GM04504 (cell line): ENCODE results near the gene SUPT5H.
"Not testable (repeated sequence)": the region's sequence is repeated elsewhere in the genome, so short reads cannot be mapped to it uniquely, and the experiment has no call there.

Experiments
- DNase-seq: peaks from one replicate; pipeline ENCODE4 v3.0.0-alpha.2; 2012; ENCODE audit warnings: low read depth

SUPT5H gene

GRCh38 chr19:39425744-39426143, 19.6 kb upstream of the SUPT5H start:
- DNase-seq: no peak

DNA sequence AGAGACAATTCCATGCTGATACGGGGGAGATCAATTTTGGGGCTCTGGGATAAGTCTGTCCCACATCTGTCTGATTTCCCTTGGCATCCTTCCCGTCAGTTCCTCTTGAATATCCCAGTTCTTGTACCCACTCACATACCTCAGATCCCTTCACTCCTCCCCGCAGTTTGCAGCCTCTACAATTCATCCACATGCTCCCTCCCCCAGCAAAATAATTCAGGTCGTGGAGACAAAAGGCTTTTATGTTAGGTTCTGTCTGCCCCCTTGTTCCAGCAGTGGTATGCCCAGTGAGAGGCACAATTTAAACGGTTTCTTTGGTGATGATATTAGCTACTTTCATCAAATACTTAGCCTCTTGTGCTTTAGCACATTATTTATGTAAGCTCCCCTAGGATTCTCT, 19.2 kb upstream of the SUPT5H start:
- DNase-seq: no peak

GRCh38 chr19:39427707-39428106, 17.7 kb upstream of the SUPT5H start:
- no peak for DNase-seq

DNA sequence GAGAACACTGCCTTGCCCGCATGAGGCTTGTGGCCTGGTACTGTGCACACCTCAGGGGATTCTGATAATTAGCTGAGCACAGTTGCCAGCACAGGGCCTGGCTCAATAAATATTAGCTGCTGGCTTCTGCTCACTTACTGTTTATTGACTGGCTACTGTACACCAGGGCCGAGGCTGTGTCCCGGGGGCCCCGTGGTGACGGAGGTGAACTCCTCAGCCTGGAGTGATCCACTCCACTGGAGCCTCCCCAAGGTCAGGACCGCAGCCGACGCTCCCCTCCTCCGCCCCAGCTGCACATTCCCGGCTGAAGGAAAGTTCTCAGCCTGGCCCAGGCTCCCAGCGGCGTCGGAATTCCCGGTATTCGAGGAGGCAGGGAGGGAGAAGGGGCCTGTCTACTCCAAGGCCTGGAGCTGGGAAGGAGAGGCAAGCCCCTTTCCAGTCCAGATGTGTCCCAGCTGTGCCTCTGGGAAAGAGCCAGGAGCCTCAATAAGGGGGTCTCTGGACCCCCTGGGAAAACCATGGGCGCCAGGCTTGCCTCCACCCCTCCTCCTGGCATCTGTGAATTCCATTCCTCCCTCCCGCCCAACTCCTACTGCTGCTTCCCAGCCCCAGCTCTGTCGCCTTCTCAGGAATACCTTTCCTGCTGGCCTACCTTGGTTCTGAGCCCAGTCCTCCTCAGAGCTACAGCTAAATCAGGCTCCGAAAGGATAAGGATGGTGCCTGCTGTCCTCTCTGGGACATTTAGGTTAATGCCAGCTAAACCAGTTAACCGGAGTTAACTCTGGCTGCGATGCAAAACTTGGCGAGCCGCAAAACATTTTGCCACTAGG, 16.9 kb upstream of the SUPT5H start:
- peak; percentile 78 for DNase-seq

DNA sequence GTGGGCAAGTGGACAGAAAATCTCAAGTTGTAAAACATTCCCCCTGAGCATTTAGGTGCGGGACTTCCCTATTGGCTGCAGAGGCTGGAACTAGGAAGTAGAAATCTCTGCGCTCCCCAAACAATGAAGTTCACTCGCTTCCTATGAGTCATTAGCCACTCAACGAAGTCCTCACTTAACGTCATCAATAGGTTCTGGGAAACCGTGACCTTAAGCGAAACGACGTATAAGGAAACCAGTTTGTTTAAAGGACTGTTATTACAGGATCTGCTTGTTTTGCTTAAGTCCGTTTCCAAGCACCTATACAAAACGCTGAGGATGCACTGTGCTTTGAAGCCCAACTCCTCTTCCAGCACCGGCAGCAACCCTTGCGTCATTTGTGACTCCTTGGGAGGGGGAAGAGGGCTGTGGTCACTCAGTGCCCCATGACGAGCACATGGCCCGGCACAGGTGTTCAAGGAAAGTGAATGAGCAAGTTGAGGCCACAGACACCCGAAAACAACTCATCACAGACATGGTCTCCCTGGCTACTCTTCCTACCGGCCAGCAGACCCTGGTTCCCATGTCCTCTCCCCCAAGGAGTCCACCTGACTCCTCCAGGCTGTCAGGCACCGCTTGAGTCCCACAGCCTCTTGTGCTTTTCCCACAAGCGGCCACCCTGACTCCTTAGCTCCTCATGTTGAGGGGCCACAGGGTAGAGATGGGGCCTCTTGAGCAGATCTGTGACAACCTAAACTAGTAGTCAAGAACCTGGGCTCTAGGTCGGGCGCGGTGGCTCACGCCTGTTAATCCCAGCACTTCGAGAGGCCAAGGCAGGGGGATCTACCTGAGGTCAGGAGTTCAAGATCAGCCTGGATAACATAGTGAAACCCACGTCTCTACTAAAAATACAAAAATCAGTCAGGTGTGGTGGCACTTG, 14.4 kb upstream of the SUPT5H start:
- DNase-seq: no peak

DNA sequence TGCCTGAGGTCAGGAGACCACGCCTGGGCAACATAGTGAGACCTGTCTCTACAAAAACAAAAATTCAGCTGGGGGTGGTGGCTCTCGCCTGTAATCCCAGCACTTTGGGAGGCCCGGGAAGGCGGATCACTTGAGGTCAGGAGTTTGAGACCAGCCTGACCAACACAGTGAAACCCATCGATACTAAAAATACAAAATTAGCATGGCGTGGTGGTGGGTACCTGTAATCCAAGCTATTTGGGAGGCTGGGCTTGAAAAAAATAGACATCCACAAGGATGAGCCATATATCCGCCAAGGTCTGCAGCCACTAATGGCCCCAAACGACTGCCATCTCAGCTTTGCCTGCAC, 12.7 kb upstream of the SUPT5H start:
- DNase-seq: no peak

GRCh38 chr19:39433480-39434079, 11.8 kb upstream of the SUPT5H start:
- no peak for DNase-seq

DNA sequence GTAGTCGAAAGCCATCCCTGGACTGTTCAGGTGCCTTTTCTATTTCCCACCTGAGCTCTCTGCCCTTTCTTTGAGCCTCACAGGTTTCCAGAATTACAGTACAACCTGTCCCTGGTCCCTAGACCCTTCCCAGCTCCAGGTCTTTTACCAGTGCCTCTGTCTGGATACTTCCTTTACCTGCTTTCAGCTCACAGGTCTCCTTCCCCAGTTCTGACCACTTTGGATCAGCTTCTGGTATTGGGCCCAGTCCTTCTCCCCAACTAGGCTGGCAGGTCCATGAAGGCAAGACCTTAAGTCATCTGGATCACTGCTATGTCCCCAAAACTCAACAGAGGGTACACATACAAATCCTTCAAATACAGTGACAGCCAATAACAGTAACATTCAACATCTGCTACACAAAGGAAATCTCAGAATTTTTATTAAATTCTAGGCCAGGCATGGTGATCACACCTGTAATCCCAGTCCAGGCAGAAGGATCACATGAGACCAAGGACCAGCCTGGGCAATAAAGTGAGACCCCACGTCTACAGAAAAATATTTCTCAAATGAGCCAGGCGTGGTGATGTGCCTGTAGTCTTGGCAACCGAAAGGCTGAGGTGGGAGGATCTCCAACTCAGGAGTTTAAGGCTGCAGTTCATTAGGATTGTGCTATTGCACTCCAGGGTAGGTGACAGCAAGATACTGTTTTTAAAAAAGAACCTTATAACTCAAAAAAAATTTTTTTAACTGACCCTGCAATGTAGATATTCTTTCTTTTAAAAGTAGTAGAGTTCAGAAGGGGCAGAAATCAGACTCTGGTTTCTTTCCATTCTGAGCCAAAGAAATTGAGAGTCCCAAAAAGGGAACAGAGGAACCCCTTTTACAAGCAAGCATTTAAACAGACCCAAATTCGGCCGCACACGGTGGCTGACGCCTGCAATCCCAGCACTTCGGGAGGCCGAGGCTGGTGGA, 11.0 kb upstream of the SUPT5H start:
- DNase-seq: no peak

GRCh38 chr19:39435499-39436349, 9.7 kb upstream of the SUPT5H start, which contains the start of gene RPS16:
Gene RPS16 (minus strand): TSS chr19:39435949. CDS start chr19:39435895, 54 bp downstream.
- peak; percentile 92 for DNase-seq

DNA sequence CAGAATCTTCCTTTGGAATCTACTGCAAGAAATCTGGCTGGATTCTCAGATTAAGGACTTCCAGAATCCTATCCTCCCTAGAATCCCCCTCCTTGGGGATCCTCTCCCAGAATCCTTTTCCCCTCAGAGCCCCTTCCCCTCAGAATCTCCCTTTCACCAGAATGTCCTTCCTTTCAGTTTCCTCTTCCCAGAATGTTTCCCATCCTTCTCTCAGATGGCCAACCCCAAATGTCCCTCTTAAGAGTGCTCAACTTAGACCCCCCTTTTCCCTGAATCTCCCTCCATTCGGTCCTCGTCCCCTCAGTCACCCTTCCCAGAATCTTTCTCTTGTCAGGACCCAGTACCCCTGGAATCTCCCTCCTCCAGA, 9.0 kb upstream of the SUPT5H start:
- no peak for DNase-seq

DNA sequence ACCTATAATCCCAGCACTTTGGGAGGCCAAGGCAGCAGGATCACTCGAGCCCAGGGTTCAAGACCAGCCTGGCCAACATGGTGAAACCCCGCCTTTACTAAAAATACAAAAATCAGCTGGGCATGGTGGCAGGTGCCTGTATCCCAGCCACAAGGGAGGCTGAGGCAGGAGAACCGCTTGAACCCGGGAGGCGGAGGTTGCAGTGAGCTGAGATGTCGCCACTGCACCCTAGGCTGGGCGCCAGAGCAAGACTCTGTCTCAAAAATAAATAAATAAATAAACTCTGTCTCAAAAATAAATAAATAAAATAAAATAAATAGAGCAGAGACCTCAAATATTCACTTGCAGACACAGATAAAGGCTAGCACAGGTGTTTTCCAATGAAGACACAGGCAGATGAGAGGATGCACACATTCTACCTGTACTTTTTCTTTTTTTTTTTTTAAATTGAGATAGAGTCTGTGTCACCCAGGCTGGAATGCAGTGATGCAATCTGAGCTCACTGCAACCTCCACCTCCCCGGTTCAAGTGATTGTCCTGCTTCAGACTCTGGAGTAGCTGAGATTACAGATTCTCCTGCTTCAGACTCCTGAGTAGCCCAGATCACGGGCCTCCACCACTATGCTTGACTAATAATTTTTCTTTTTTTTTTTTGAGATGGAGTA, 7.0 kb upstream of the SUPT5H start:
- no peak for DNase-seq

DNA sequence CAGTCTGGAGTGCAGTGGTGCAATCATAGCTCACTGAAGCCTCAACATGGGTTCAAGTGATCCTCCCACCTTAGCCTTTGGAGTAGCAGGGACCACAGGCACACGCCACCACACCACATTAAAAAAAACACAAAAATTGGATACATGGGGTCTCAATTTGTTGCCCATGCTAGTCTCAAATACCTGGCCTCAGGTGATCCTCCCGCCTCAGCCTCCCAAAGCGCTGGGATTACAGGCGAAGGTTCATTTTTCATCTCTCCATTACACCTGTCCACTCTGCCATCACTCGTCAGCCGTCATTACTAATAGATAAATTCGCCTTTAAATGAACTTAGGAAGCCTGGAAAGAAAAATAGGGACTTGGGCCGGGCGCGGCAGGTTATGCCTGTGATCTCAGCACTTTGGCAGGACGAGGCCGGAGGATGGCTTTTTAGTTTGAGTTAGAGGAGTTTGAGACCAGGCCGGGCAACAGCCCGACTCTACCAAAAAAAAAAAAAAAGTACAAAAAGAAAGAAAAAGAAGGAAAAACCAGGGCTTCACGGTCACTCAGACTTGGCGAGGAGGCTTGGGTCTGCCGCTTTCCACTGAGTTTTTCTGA, 685 bp upstream of the SUPT5H start:
- DNase-seq: no peak

- DNase-seq: no peak
Measured at GRCh38 chr19:39446365-39447084, 1.1 kb downstream of the SUPT5H start.

GRCh38 chr19:39448271-39448670, 2.9 kb downstream of the SUPT5H start:
- DNase-seq: no peak

- DNase-seq: no peak
Measured at GRCh38 chr19:39449116-39449797, 3.9 kb downstream of the SUPT5H start.

DNA sequence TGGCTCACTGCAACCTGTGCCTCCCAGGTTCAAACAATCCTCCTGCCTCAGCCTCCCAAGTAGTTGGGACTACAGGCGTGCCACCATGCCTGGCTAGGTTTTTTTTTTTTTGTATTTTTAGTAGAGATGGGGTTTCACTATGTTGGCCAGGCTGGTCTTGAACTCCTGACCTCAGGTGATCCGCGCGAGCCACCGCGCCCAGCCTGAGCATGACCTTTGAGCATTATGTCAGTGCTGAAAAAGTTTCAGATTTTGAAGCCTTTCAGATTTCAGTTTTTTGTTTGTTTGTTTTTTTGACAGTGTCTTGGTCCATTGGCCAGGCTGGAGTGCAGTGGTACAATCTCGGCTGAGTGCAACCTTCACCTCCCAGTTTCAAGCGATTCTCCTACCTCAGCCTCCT, 5.9 kb downstream of the SUPT5H start:
- not testable (repeated sequence) for DNase-seq

GRCh38 chr19:39463403-39463802, 18.0 kb downstream of the SUPT5H start:
- DNase-seq: no peak
